HG03066 (cell line): ENCODE results near the gene WNT4.

Source experiments
- ATAC-seq: cut with Tn5 transposase; IDR thresholded peaks from one replicate; pipeline ENCODE4 v1.9.1; 2021; ENCODE audit warnings: low read depth; ENCODE audit not compliant: unreplicated experiment

WNT4 gene

DNA sequence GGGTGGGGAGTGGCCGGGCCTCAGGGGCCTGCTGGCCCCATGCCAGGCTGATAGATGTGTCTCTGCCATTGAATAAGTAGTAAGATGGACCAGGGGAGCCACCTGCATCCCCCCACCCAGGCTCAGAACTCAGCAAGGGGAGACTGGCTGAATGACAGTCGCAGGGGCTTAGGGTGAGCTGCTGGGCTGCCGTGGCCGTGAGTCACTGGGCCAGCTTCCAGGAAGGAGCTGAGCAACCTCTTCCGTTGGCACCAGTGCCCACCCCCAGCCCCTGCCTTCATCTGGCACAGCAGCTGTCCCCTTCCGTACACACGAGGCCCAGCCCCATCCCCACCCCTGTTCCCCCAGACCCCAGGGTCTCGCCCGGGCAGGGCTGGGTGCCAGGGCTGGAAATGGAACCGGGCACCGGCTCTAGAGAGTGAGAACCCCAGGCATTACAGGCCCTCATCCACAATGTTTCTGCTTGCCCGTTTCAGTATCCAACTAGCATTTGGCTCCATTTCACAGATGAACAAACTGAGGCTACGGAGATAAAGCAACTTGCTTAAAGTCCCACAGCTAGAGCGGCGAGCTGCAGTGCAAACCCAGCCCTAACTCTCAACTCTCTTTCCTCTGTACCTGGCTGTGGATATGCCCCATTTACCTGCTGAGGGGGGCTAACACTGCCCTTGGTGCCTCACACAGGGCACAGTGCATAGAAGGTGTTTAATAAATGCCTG, 10.2 kb downstream of the WNT4 start:
- ATAC-seq, result no peak

- no peak for ATAC-seq
These were observed 10.9 kb downstream of the WNT4 start for GRCh38 chr1:22131875-22132486.

- ATAC-seq, result no peak
These were observed 11.8 kb downstream of the WNT4 start for GRCh38 chr1:22131062-22131461.

GRCh38 chr1:22129501-22130117, 13.3 kb downstream of the WNT4 start:
- ATAC-seq, result no peak

- no peak for ATAC-seq
These were observed 14.5 kb downstream of the WNT4 start for GRCh38 chr1:22128392-22128791.

DNA sequence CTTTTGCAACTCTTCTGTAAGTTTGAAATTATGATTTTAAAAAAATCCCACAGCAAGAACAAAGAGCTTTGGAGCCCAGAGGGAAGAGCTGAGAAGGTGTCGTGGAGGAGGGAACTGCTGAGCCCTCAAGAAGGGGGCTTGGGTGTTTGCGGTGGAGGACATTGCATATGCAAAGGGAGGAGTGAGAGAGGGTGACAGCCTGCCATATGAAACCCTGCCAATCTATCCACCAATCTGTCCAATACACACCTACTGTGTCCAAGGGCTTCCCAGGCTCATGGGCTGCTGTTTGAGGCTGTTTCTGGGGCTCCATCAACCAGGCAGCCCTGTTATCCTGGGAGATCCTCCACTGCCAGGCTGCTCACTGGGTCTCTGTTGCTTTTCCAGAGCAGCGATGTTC, 15.2 kb downstream of the WNT4 start:
- no peak for ATAC-seq

DNA sequence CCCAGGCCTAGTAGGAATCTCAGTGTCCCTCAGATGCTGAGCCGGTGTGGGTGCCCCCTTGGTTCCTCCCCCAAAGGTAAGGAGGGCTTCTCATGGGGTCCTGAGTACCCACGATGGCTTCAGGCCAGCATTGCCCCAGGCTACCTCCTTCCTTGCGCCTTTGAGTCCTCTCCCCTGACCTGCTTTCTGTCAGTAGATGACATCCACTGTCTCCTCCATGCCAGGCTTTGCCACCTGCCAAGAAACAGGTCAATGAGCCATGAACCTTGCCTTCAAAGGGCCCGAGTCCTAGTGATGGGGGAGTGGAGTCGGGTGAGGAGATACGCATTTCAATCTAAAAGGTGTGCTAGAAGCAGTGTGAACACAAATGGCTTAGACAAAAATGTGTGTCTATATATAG, 15.6 kb downstream of the WNT4 start:
- ATAC-seq, result no peak

GRCh38 chr1:22126531-22126930, 16.4 kb downstream of the WNT4 start:
- no peak for ATAC-seq

GRCh38 chr1:22124592-22125229, 18.2 kb downstream of the WNT4 start:
- ATAC-seq, result no peak

DNA sequence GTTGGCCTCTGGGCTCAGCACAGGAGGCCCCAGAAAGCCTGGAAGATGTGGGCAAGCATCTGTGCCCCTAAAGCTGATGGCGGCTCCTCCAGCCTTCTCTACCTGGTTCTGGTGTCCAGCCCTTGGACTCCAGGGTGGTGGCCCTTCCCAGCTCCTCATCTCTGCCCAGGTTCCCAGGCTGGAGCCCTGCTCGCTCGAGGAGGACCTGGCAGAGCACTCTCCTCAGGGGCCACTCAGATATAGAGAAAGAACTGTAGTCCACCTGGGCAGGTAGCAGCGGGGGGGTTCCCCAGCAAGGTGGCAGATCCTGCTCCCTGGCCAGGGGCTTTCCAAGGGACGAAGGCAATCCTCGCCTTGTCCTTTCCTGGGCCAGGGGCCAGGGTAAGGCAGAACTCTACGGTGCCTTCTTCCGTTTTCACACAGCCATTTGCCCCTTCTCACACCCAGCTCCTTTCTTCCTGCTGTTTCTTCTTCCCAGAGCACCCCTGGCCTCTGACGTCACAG, 18.9 kb downstream of the WNT4 start:
- ATAC-seq, result no peak

- no peak for ATAC-seq
These were observed 19.9 kb downstream of the WNT4 start for GRCh38 chr1:22123071-22123390.

- no peak for ATAC-seq
These were observed 20.4 kb downstream of the WNT4 start for GRCh38 chr1:22122273-22123070.

DNA sequence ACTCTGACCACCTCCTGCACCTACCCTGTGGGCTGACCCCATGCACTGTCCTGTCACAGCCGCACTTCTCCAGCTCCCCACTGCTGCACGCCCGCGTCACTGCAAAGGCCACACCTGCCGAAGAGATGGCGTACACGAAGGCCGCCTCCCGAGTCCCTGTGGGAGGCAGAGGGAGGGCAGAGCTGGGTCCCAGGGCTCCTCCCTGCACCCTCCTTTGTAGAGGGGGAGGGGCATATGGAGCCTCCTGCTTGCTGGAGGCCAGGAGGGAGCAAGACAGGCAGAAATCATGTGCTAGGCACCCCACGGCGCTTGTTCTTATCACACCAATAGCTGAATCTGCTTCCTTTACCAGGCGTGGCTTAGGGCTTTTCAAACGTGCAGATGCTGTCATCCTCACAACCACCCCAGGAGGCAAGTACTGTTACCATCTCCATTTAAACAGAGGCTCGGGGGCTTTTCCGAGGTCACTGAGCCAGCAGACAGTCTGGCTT, 21.4 kb downstream of the WNT4 start:
- ATAC-seq, result no peak

GRCh38 chr1:22120469-22120790, 22.5 kb downstream of the WNT4 start:
- no peak for ATAC-seq

GRCh38 chr1:22119626-22120468, 23.1 kb downstream of the WNT4 start:
- ATAC-seq, result no peak

DNA sequence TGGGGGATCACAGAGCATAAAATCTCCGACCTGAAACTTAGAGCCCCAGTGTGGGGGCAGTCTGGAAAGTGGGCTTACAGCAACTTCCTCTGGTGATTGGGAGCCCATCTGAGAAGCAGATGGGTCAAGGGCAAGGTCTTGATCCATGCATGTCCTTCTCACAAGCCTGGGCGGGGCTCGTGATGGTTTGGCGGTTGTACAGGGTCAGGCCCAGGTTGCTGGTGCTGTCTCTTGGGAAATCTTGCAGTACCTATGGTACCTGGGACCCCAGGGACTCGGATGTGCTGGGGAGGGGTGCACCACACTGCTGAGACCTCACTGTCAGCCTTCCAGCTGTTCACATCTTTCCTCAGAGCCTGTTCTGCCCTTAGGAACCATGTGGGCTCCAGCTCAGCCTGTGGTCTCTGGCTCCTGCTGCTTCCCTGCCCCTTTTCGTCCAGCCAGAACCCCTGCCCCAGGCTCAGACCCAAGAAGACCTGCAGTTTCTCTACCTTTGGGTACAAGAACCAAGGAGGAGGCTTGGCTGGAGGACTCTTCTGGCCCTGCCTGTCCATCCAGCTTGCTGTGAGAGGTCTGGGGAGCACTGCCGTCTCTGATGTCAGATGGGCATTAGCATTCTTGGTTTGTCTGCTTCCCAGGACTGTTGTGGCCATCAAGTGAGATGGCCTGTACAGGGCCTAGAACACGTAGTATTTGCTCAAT, 24.5 kb downstream of the WNT4 start:
- ATAC-seq, result no peak

DNA sequence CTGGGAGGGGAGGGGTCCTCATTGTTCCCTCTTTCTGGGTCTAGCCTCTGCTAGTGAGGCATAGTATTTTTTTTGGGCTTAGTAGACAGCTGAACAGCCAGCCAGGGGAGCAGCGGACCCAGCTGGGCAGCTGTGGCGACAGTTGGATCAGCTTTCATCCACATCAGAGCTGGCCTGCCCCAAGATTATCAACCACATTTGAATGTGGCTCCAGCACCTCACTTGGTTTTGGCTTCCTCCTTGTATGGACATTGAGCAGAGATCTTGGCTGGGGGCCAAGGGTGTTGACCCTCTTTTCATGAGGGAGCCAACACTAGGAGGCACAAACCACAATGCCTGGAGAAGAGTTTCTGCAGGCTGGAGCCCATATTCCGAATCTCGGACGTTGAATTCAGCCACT, 25.0 kb downstream of the WNT4 start:
- no peak for ATAC-seq

DNA sequence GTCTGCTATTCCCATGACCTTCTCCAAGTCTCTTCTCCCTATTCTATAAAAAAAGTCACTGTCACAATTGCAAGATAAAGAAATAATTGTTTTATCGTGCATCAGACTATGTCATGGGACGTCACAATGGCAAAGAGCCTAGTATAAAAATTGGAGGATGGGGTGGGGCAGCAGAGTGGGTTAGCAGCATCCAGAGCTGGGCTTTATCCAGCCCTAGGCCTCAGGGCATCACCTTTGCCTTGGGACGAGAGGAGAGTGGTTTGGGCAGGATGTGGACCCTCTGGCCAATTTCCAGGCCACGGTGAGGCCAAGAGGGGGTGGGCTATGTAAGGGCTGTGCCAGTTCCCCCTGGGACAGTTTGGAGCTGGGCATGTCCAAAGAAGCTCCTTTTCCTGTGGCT, 25.7 kb downstream of the WNT4 start:
- ATAC-seq, result no peak

DNA sequence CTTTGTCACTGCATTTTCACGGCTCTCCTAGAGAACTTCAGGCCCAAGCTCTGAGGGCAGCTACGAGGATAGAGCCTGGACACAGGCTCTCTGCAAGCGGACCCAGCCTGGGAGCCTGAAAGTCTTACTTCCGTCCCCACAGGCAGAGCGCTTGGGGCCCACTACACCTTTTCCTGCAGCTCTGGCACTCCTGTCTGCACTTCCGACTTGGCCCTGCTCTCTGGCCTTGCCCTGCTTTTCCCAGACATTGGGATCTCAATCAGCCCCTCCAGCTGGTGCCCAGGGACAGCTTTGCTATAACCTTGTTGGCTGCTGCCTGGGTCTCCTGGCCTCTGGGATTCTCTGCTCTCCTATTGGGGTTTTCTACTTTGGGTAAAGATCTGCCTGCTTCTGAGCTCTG, 27.6 kb downstream of the WNT4 start:
- no peak for ATAC-seq
